SU-DHL-6 (cell line): ENCODE measurements around the gene TPD52L1.

ENCODE experiments used
- H2AFZ ChIP-seq: fragments of 200-600 bp; sonication (generic); 2 replicates; pipeline ENCODE4 v1.6.1; 2014; ENCODE audit warnings: low read depth, mild to moderate bottlenecking, moderate library complexity, mixed read lengths, antibody characterized with exemption, low read length; ENCODE audit not compliant: severe bottlenecking
- H3F3A ChIP-seq: fragments of 200-600 bp; shearing (Covaris generic); 2 replicates; pipeline ENCODE4 v1.6.0; 2016; ENCODE audit warnings: antibody characterized with exemption, mild to moderate bottlenecking; ENCODE audit not compliant: insufficient read depth
- H3K27ac ChIP-seq: fragments of 200-600 bp; sonication (generic); 2 replicates; pipeline ENCODE4 v1.5.1; 2016; ENCODE audit warnings: low read depth, mild to moderate bottlenecking, low read length, moderate library complexity, mixed read lengths
- H3K27me3 ChIP-seq: fragments of 200-600 bp; sonication (generic), shearing (Covaris generic); 2 replicates; pipeline ENCODE4 v1.6.0; 2014; ENCODE audit warnings: mild to moderate bottlenecking, low read length
- H3K36me3 ChIP-seq: fragments of 200-600 bp; sonication (generic); 2 replicates; pipeline ENCODE4 v1.6.1; 2014; ENCODE audit warnings: mild to moderate bottlenecking, low read length, mixed read lengths
- H3K4me2 ChIP-seq: fragments of 300-600, 200-600 bp; shearing (Covaris generic), sonication (generic); 2 replicates; pipeline ENCODE4 v1.6.0; 2014; ENCODE audit warnings: low read length, low read depth, mild to moderate bottlenecking; ENCODE audit not compliant: poor library complexity, severe bottlenecking
- H3K4me3 ChIP-seq: fragments of 200-600 bp; sonication (generic); 2 replicates; pipeline ENCODE4 v1.5.1; 2014; ENCODE audit warnings: antibody characterized with exemption, low read length, mild to moderate bottlenecking, mixed read lengths; ENCODE audit not compliant: insufficient read depth, poor library complexity, severe bottlenecking
- H3K79me2 ChIP-seq: fragments of 200-600 bp; sonication (generic); 2 replicates; pipeline ENCODE4 v1.6.1; 2014; ENCODE audit warnings: mild to moderate bottlenecking, low read length, moderate library complexity; ENCODE audit not compliant: insufficient read depth
- H3K9ac ChIP-seq: fragments of 200-600 bp; sonication (generic); 2 replicates; pipeline ENCODE4 v1.7.0; 2014; ENCODE audit warnings: mild to moderate bottlenecking, low read length
- H3K9me2 ChIP-seq: fragments of 200-600 bp; sonication (generic); replicated peaks from 2 replicates; pipeline ENCODE4 v1.6.1; 2014; ENCODE audit warnings: low read length; ENCODE audit not compliant: insufficient read depth
- H3K9me3 ChIP-seq: fragments of 200-600 bp; sonication (generic); 2 replicates; pipeline ENCODE4 v1.6.1; 2014; ENCODE audit warnings: low read length, mixed read lengths; ENCODE audit not compliant: insufficient read depth
- H4K20me1 ChIP-seq: fragments of 200-600 bp; sonication (generic); 2 replicates; pipeline ENCODE4 v1.6.1; 2014; ENCODE audit warnings: low read depth, mild to moderate bottlenecking, antibody characterized with exemption, low read length, moderate library complexity, mixed read lengths
- EZH2phosphoT487 ChIP-seq: fragments of 200-600 bp; sonication (generic), shearing (Covaris generic); conservative IDR thresholded peaks from 2 replicates; pipeline ENCODE4 v1.6.1; 2018; ENCODE audit warnings: mild to moderate bottlenecking, antibody characterized with exemption, low read length, moderate library complexity, mixed read lengths
- TF ChIP-seq, protein P1 (sequence below): fragments of 200-600 bp; sonication (generic); IDR thresholded peaks from one replicate; pipeline ENCODE4 v1.5.1; 2017; ENCODE audit warnings: antibody characterized with exemption, mild to moderate bottlenecking, low read length, moderate library complexity; ENCODE audit not compliant: insufficient read depth, poor library complexity, severe bottlenecking

The TPD52L1 gene

DNA sequence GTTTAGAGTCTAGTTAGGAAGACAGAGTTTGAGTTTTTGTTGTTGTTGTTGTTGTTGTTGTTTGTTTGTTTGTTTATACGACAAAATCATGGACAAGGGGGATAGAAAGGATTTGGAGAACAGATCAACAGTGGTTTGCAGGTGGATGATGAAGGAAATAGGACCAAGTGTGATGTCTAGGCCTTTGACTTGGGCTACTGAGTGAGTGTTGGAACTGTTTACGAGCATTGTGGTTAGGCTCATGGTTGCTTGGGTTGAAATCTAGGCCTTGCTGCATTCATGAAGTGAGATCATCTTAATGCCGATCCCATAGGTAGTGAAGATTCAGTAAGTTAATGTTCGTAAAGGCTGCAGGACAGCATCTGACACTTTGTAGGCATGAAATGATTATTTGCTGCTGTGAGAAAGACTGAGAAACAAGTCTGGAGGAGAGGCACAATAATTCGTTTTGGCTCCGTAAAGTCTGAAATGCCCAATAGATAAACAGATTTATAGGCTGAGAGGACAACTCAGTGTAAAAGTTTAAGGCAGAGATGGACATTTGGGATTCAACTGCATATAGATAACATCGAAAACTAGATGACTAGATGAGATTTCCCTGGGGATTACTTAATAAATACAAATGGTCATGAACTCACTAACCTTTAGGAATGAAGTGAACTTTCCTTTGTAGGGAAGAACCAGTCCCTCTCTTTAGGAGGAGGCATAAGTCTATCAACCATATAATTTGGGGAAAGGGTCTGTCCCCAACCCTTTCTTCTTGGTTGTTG is 78.2 kb downstream of the TPD52L1 start:
- H3K79me2 ChIP-seq, result no peaks in the 10 kb centered on the region
- H2AFZ ChIP-seq, result no peak overlapping the region
- H3K27ac ChIP-seq, result no peak overlapping the region
- H3K36me3 ChIP-seq, result no peaks in the 10 kb centered on the region
- H3K4me3 ChIP-seq, result no peak overlapping the region
- no peak overlapping the region for H3K4me2 ChIP-seq
- no peaks in the 10 kb centered on the region for H4K20me1 ChIP-seq
- no peaks in the 10 kb centered on the region for H3K27me3 ChIP-seq
- H3K9me2 ChIP-seq, result no peaks in the 10 kb centered on the region
- H3K9me3 ChIP-seq, result no peaks in the 10 kb centered on the region
- no peaks in the 10 kb centered on the region for H3F3A ChIP-seq
- TF ChIP-seq, protein P1, sequence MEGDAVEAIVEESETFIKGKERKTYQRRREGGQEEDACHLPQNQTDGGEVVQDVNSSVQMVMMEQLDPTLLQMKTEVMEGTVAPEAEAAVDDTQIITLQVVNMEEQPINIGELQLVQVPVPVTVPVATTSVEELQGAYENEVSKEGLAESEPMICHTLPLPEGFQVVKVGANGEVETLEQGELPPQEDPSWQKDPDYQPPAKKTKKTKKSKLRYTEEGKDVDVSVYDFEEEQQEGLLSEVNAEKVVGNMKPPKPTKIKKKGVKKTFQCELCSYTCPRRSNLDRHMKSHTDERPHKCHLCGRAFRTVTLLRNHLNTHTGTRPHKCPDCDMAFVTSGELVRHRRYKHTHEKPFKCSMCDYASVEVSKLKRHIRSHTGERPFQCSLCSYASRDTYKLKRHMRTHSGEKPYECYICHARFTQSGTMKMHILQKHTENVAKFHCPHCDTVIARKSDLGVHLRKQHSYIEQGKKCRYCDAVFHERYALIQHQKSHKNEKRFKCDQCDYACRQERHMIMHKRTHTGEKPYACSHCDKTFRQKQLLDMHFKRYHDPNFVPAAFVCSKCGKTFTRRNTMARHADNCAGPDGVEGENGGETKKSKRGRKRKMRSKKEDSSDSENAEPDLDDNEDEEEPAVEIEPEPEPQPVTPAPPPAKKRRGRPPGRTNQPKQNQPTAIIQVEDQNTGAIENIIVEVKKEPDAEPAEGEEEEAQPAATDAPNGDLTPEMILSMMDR, result no peak
- TF ChIP-seq EZH2phosphoT487, result no peak
- H3K9ac ChIP-seq, result no peak overlapping the region

DNA sequence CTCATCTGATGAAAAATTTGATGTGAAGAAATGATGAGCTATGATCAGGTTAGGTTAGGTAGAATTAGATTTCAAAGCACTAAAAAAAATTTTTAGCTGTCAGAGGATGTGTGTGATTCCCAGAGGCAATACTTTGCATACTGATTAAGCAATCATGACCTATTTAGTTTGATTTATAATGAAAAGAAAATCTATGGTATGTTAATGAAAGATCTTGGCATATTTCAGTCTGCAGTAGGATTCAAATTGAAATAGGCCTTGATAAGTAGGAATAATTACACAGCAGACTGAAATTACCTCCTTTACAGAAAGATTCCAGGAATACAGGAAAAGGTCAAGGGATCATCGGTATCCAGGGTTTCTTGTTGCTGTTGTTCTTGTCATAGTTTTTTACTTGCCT is 78.9 kb downstream of the TPD52L1 start:
- H3K27me3 ChIP-seq, result no peaks in the 10 kb centered on the region
- no peak overlapping the region for H3K4me3 ChIP-seq
- no peaks in the 10 kb centered on the region for H3K79me2 ChIP-seq
- H3K9ac ChIP-seq, result no peak overlapping the region
- TF ChIP-seq, protein P1, result no peak
- no peak overlapping the region for H2AFZ ChIP-seq
- no peaks in the 10 kb centered on the region for H3K9me3 ChIP-seq
- no peaks in the 10 kb centered on the region for H3K36me3 ChIP-seq
- H4K20me1 ChIP-seq, result no peaks in the 10 kb centered on the region
- no peak overlapping the region for H3K27ac ChIP-seq
- no peaks in the 10 kb centered on the region for H3F3A ChIP-seq
- no peaks in the 10 kb centered on the region for H3K9me2 ChIP-seq
- no peak overlapping the region for H3K4me2 ChIP-seq

DNA sequence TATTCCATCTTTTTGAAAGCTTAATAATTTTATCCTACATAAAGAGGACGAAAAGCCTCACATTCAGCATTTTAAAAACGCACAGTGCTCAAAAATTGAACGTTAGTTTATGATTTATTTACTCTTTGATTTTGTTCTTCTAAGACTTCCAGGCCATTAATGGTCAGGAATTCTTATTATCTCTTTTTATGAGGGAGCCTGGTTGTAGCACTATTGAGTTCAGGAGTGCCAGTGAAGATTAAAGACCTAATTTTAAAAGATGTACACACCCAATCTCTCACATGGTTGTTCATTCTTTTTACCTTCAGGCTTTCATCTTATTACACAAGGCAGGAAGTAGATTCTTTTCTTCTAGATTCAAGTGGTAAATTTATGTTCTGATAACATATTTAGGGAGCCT is 79.6 kb downstream of the TPD52L1 start:
- no peak for TF ChIP-seq EZH2phosphoT487
- TF ChIP-seq, protein P1, result no peak
- Histone ChIP-seq H3K4me2 (no peak overlapping the region), H3K4me3 (no peak overlapping the region), H3K9ac (no peak overlapping the region), H4K20me1 (no peaks in the 10 kb centered on the region), H3K36me3 (no peaks in the 10 kb centered on the region), H3F3A (no peaks in the 10 kb centered on the region), H2AFZ (no peak overlapping the region), H3K9me3 (no peaks in the 10 kb centered on the region), H3K79me2 (no peaks in the 10 kb centered on the region), H3K27me3 (no peaks in the 10 kb centered on the region), H3K9me2 (no peaks in the 10 kb centered on the region), H3K27ac (no peak overlapping the region)
